ENCODE measurements around the gene POU2F3. TPM values are rescaled to one million over a fixed set of nuclear protein-coding genes. Genes with fewer than 3 reads are reported as not detected.

Gene POU2F3
- polyA plus RNA-seq, 1 donor (not counting 4 experiments of a cell fraction or from before 2014, with no cell fraction given), result 0.96 TPM

- Histone ChIP-seq H3K79me2 (ENCODE audit: control insufficient read depth, insufficient read depth, low read length) (no peaks in the 10 kb centered on the region), H3K4me1 (ENCODE audit: control insufficient read depth, extremely low read depth, insufficient read depth, low read length) (no peaks in the 10 kb centered on the region), H3K27ac (ENCODE audit: control insufficient read depth, insufficient read depth, low read length) (no peak overlapping the region), H3K9ac (ENCODE audit: control insufficient read depth, extremely low read depth, insufficient read depth, low read length) (no peak overlapping the region), H3K4me2 (ENCODE audit: control insufficient read depth, extremely low read depth, insufficient read depth, low read depth, low read length) (no peak overlapping the region), H3K27me3 (ENCODE audit: control insufficient read depth, extremely low read depth, insufficient read depth, low read length) (no peaks in the 10 kb centered on the region), H4K20me1 (ENCODE audit: control insufficient read depth, extremely low read depth, insufficient read depth, low read length) (peaks cover 2% of the 10 kb centered on the region), H3K4me3 (ENCODE audit: control insufficient read depth in 2 of 3, extremely low read depth in 1 of 3, insufficient read depth in 2 of 3, low read depth in 1 of 3, low read length in 3 of 3) (no peak overlapping the region), H3K9me3 (ENCODE audit: control insufficient read depth, low read depth, low read length) (no peaks in the 10 kb centered on the region), H3K36me3 (ENCODE audit: control insufficient read depth in 2 of 2, extremely low read depth in 1 of 2, insufficient read depth in 2 of 2, low read length in 2 of 2) (peaks cover 0 to 2% of the 10 kb centered on the region in 2 experiments), H3K9me1 (ENCODE audit: control insufficient read depth, extremely low read depth, insufficient read depth, low read length) (no peaks in the 10 kb centered on the region), H2AFZ (ENCODE audit: control insufficient read depth, low read length) (no peak overlapping the region)
- FAIRE-seq (no peak), DNase-seq (ENCODE audit: low read depth, low spot score) (no peak)
- TF ChIP-seq CTCF (optimal IDR thresholded peaks at IDR 0.05 in 1 of 3, IDR thresholded peaks at IDR 0.05 in 1 of 3, conservative IDR thresholded peaks at IDR 0.05 in 1 of 3; ENCODE audit: extremely low read depth in 1 of 3, insufficient read depth in 2 of 3, low read length in 3 of 3) (no peak), EZH2 (IDR thresholded peaks at IDR 0.05; ENCODE audit: low read length) (no peak)
- dilution Hi-C loops (cut with MboI; ENCODE audit: extremely low pct_ligation_motif_present, low sequenced_read_pairs), result no loop called here
Measured at GRCh38 chr11:120219232-120219937, 20.6 kb upstream of the POU2F3 start.

DNA sequence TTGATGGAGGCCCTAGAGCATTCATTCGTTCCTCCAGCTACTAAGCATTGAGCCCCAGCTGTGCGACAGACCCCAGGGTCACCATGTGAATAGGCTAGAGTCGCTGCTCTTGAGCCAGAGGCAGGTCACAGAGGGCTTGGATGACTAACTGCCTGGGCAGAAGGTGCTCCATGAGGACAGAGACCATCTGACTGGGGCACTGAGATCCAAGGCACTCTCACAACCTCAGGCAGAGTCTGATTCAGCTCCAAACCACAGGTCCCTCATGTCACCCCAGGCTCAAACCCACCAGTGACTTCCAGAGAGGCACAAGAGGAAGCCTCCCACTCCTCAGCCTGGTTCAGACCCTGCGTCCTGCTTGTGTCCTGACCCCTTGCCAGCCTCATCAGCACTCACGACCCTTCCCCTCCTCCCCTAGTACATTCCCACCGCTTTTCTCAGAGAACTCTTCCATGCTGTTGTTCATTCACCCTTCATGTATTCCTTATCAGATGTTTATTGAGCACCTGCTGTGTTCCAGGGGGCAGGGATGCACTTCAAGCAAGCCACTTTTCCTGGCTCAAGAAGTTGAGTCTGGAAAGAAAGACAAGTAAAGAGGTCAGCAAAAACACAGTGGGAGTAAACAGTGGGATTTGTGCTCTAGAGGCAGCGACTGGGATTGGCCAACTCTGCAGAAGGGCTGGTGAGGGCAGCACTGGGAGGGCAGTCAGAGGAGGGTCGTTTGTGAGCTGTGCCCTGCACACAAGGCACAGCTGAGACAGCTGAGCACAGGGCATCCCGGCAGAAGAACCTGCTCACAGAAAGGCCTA is 19.8 kb upstream of the POU2F3 start:
- dilution Hi-C loops (cut with MboI; ENCODE audit: extremely low pct_ligation_motif_present, low sequenced_read_pairs), result no loop called here
- Histone ChIP-seq H3K9me1 (ENCODE audit: control insufficient read depth, extremely low read depth, insufficient read depth, low read length) (no peaks in the 10 kb centered on the region), H3K4me1 (ENCODE audit: control insufficient read depth, extremely low read depth, insufficient read depth, low read length) (no peaks in the 10 kb centered on the region), H3K79me2 (ENCODE audit: control insufficient read depth, insufficient read depth, low read length) (no peaks in the 10 kb centered on the region), H3K4me2 (ENCODE audit: control insufficient read depth, extremely low read depth, insufficient read depth, low read depth, low read length) (no peak overlapping the region), H3K9ac (ENCODE audit: control insufficient read depth, extremely low read depth, insufficient read depth, low read length) (no peak overlapping the region), H3K4me3 (ENCODE audit: control insufficient read depth in 2 of 3, extremely low read depth in 1 of 3, insufficient read depth in 2 of 3, low read depth in 1 of 3, low read length in 3 of 3) (no peak overlapping the region), H4K20me1 (ENCODE audit: control insufficient read depth, extremely low read depth, insufficient read depth, low read length) (peaks cover 2% of the 10 kb centered on the region), H2AFZ (ENCODE audit: control insufficient read depth, low read length) (no peak overlapping the region), H3K27me3 (ENCODE audit: control insufficient read depth, extremely low read depth, insufficient read depth, low read length) (no peaks in the 10 kb centered on the region), H3K9me3 (ENCODE audit: control insufficient read depth, low read depth, low read length) (no peaks in the 10 kb centered on the region), H3K36me3 (ENCODE audit: control insufficient read depth in 2 of 2, extremely low read depth in 1 of 2, insufficient read depth in 2 of 2, low read length in 2 of 2) (peaks cover 0 to 2% of the 10 kb centered on the region in 2 experiments), H3K27ac (ENCODE audit: control insufficient read depth, insufficient read depth, low read length) (no peak overlapping the region)
- FAIRE-seq (no peak), DNase-seq (ENCODE audit: low read depth, low spot score) (no peak)
- no peak for TF ChIP-seq EZH2 (IDR thresholded peaks at IDR 0.05; ENCODE audit: low read length)
- no peak for TF ChIP-seq CTCF (optimal IDR thresholded peaks at IDR 0.05 in 1 of 3, IDR thresholded peaks at IDR 0.05 in 1 of 3, conservative IDR thresholded peaks at IDR 0.05 in 1 of 3; ENCODE audit: extremely low read depth in 1 of 3, insufficient read depth in 2 of 3, low read length in 3 of 3)

All from keratinocyte (primary cell).